ENCODE results near the gene NFIB. TPM values are rescaled to one million over a fixed set of nuclear protein-coding genes. Genes with fewer than 3 reads are reported as not detected.

NFIB gene
- polyA plus RNA-seq, 4 donors, result 18.6 to 22.1 (median 19.5) TPM

DNA sequence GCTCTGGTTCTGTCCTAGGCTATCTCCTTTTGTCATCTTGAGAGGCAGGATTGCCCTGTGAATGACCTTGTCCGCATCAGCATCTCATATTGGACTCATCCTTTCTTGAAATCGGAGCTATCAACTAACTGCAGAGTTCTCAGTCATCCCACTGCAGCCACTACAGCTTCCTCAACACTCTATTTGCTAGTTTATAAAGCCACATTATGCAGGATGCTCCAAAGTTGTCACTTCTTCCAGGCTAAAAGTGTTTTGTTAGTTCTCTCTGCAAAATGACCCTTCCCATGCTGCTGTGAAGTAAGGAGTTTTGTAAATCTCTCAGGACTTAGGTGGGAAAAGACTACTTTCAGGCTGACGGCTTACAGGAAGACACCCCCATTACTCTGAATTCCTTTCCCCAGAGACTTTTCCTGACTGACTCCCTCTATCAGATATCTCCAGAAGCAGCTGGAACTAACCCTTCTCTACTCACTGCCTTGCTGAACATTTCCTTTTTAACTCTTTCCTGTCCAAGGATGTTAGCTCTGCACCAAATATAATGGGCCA lies 257.6 kb downstream of the NFIB start:
- no peak for DNase-seq (ENCODE audit: low read depth in 4 of 4, low spot score in 3 of 4)

- no peak for DNase-seq (ENCODE audit: low read depth in 4 of 4, low spot score in 3 of 4)
Measured at GRCh38 chr9:14054096-14054495, 259.8 kb downstream of the NFIB start.

- no peak for DNase-seq (ENCODE audit: low read depth in 4 of 4, low spot score in 3 of 4)
Measured at GRCh38 chr9:14052359-14052758, 261.6 kb downstream of the NFIB start.

GRCh38 chr9:14051419-14051818 lies 262.5 kb downstream of the NFIB start:
- no peak for DNase-seq (ENCODE audit: low read depth in 4 of 4, low spot score in 3 of 4)

DNA sequence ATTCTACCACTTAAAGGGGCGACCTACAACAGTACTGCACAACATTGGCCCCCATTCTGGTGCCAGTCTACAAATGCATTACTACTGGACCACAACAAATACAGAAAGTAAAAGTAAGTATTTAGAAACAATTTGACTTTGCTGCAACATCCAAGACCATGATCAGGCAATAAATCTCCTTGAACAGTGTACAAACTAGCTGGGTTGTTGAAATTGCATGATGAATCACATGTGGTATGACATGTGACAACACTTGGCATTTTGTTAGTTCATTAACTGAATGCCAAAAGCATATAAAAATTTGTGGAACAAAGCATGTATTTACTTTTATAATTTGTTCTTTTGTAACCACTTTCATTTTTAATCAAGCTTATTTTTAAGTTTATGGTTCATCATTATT lies 270.5 kb downstream of the NFIB start:
- no peak for DNase-seq (ENCODE audit: low read depth in 4 of 4, low spot score in 3 of 4)

DNA sequence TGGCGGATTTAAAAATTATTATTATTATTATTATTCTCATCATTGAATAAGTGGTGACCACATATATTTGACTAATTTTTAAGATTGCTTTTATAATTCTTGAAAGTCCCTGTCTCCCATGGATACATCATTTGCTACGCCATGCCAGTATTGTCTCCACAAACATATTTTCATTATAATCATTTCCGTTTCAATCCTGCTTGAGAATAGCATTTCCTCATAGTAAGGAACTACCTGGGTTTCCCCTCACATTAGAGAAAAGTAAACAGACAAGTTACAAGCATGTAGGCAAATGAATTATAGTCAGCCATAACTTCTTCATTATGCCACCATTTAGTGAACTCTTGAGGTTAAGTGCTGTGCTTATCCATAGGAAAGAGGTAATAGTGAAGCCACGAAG lies 276.6 kb downstream of the NFIB start:
- no peak for DNase-seq (ENCODE audit: low read depth in 4 of 4, low spot score in 3 of 4)

GRCh38 chr9:14033067-14033466 lies 280.9 kb downstream of the NFIB start:
- no peak for DNase-seq (ENCODE audit: low read depth in 4 of 4, low spot score in 3 of 4)

Measured in right renal pelvis (tissue), 4 donors.